ENCODE results near the gene THAP9. TPM values are rescaled to one million over a fixed set of nuclear protein-coding genes. Genes with fewer than 3 reads are reported as not detected.

THAP9 gene
- polyA plus RNA-seq, 1 donor from 2014 or later: 11.7 TPM

DNA sequence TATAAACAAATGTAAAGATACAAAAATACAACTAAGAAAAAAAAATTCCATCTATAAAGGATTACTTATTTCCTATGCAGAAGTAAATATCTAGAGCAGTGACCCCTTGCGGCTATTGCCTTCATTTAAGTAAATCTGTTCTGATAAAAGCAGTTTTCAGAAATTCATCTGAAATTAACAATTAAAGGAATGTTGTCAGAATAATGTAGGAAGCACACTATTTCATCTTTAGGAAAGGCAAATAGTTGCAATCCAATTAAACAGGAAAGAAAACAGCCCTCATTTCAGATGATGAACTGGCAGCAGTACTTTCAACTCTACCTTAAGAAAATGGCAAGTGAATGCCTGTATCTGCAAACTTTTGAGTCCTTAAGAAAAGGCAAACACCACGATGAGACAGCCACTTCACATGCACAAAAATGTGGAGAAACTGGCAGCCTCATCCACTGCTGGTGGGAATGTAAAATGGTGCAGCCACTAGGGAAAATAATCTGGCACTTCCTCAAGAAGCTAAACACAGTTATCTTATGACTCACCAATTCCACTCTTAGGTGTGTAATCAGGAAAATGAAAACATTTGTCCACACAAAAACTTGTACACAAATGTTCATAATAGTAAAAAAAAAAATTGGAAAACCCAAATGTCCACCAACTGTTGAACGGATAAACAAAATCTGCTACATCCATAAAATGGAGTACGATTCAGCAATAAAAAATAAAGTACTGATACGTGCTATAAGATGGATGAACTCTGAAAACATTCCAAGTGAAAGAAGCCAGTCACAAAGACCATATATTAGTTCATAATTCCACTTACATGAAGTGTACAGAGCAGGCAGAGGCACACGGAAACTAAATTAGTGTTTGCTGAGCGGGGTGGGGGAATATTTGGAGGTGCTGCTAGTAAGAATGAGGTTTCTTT, 2.0 kb upstream of the THAP9 start:
- Histone ChIP-seq H3K27me3 (ENCODE audit: insufficient read depth, low read depth, low read length) (no peaks in the 10 kb centered on the region), H4K20me1 (ENCODE audit: insufficient read depth) (no peaks in the 10 kb centered on the region), H3K9me2 (ENCODE audit: insufficient read depth, low read length) (no peaks in the 10 kb centered on the region), H3K9me3 (ENCODE audit: low read length) (no peaks in the 10 kb centered on the region), H3K79me2 (replicated peaks; ENCODE audit: insufficient read depth, low read length) (peaks cover 66% of the 10 kb centered on the region), H3K9ac (ENCODE audit: low read length) (peak overlapping the region; percentile 87), H3F3A (ENCODE audit: insufficient read depth, low read length, poor library complexity, severe bottlenecking) (no peaks in the 10 kb centered on the region), H3K36me3 (ENCODE audit: insufficient read depth, low read length) (peaks cover 3% of the 10 kb centered on the region), H3K4me3 (ENCODE audit: low read length) (peak overlapping the region; percentile 73), H2AFZ (ENCODE audit: low read depth, low read length) (no peak overlapping the region), H3K27ac (ENCODE audit: low read length) (no peak overlapping the region), H3K4me2 (ENCODE audit: low read length) (peak overlapping the region; percentile 84)
- TF ChIP-seq, protein P1, sequence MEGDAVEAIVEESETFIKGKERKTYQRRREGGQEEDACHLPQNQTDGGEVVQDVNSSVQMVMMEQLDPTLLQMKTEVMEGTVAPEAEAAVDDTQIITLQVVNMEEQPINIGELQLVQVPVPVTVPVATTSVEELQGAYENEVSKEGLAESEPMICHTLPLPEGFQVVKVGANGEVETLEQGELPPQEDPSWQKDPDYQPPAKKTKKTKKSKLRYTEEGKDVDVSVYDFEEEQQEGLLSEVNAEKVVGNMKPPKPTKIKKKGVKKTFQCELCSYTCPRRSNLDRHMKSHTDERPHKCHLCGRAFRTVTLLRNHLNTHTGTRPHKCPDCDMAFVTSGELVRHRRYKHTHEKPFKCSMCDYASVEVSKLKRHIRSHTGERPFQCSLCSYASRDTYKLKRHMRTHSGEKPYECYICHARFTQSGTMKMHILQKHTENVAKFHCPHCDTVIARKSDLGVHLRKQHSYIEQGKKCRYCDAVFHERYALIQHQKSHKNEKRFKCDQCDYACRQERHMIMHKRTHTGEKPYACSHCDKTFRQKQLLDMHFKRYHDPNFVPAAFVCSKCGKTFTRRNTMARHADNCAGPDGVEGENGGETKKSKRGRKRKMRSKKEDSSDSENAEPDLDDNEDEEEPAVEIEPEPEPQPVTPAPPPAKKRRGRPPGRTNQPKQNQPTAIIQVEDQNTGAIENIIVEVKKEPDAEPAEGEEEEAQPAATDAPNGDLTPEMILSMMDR (IDR thresholded peaks at IDR 0.05; ENCODE audit: poor library complexity, severe bottlenecking): peak; percentile 39
- TF ChIP-seq RAD21 (conservative IDR thresholded peaks at IDR 0.05) (no peak), SMC3 (conservative IDR thresholded peaks at IDR 0.05; ENCODE audit: poor library complexity) (no peak)
- TF ChIP-seq, protein P2, sequence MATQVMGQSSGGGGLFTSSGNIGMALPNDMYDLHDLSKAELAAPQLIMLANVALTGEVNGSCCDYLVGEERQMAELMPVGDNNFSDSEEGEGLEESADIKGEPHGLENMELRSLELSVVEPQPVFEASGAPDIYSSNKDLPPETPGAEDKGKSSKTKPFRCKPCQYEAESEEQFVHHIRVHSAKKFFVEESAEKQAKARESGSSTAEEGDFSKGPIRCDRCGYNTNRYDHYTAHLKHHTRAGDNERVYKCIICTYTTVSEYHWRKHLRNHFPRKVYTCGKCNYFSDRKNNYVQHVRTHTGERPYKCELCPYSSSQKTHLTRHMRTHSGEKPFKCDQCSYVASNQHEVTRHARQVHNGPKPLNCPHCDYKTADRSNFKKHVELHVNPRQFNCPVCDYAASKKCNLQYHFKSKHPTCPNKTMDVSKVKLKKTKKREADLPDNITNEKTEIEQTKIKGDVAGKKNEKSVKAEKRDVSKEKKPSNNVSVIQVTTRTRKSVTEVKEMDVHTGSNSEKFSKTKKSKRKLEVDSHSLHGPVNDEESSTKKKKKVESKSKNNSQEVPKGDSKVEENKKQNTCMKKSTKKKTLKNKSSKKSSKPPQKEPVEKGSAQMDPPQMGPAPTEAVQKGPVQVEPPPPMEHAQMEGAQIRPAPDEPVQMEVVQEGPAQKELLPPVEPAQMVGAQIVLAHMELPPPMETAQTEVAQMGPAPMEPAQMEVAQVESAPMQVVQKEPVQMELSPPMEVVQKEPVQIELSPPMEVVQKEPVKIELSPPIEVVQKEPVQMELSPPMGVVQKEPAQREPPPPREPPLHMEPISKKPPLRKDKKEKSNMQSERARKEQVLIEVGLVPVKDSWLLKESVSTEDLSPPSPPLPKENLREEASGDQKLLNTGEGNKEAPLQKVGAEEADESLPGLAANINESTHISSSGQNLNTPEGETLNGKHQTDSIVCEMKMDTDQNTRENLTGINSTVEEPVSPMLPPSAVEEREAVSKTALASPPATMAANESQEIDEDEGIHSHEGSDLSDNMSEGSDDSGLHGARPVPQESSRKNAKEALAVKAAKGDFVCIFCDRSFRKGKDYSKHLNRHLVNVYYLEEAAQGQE (IDR thresholded peaks at IDR 0.05; ENCODE audit: borderline replicate concordance): no peak

DNA sequence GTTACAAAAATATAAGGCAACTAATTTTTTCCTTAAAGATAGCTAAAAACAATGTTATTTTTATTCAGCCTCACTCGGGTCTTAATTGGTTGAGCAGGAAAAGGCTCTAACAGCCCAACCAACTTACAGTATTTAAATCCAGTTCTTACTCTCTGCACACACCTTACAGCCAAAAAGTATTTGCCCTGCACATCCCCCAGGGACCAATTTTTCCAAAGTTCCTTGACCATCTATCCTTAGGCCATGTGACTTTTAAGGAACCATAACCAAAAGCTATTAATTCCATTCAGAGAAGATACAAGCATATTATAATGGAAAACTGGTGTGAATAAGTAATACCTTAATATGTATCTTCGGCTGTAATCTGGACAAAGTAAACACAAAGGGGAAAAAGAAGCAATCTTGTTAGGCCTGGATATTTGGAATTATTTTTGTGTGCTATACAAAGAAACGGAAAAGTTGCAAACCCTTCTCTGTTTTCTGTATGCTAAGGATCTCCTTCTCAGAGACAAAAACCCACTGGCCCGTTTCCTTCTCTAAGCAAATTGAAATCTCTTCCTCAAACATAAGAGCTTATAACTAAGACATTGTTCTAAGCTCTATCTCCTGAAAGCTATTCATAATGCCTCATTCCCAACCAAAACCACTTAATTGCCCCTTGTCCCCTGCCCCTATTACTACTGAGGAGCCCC, 1.0 kb upstream of the THAP9 start:
- H3F3A ChIP-seq (ENCODE audit: insufficient read depth, low read length, poor library complexity, severe bottlenecking): no peaks in the 10 kb centered on the region
- no peaks in the 10 kb centered on the region for H4K20me1 ChIP-seq (ENCODE audit: insufficient read depth)
- peak overlapping the region; percentile 73 for H3K4me3 ChIP-seq (ENCODE audit: low read length)
- H3K9ac ChIP-seq (ENCODE audit: low read length): peak overlapping the region; percentile 87
- peaks cover 1% of the 10 kb centered on the region for H3K36me3 ChIP-seq (ENCODE audit: insufficient read depth, low read length)
- H3K79me2 ChIP-seq (replicated peaks; ENCODE audit: insufficient read depth, low read length): peaks cover 64% of the 10 kb centered on the region
- H2AFZ ChIP-seq (ENCODE audit: low read depth, low read length): peak overlapping the region; percentile 87
- H3K9me3 ChIP-seq (ENCODE audit: low read length): no peaks in the 10 kb centered on the region
- TF ChIP-seq TAF1 (IDR thresholded peaks at IDR 0.05; ENCODE audit: low read depth) (no peak), EP300 (conservative IDR thresholded peaks at IDR 0.05; ENCODE audit: poor library complexity, severe bottlenecking) (no peak), RAD21 (conservative IDR thresholded peaks at IDR 0.05) (no peak), EZH2 (IDR thresholded peaks at IDR 0.05; ENCODE audit: borderline replicate concordance, insufficient read depth, low read length, poor library complexity, severe bottlenecking) (no peak), MXI1 (conservative IDR thresholded peaks at IDR 0.05; ENCODE audit: poor library complexity, severe bottlenecking) (no peak), POLR2AphosphoS5 (IDR thresholded peaks at IDR 0.05) (no peak), SMC3 (conservative IDR thresholded peaks at IDR 0.05; ENCODE audit: poor library complexity) (no peak)
- TF ChIP-seq, protein P1 (IDR thresholded peaks at IDR 0.05; ENCODE audit: poor library complexity, severe bottlenecking): no peak
- TF ChIP-seq, protein P2 (IDR thresholded peaks at IDR 0.05; ENCODE audit: borderline replicate concordance): no peak
- no peaks in the 10 kb centered on the region for H3K27me3 ChIP-seq (ENCODE audit: insufficient read depth, low read depth, low read length)
- no peaks in the 10 kb centered on the region for H3K9me2 ChIP-seq (ENCODE audit: insufficient read depth, low read length)
- H3K4me2 ChIP-seq (ENCODE audit: low read length): peak overlapping the region; percentile 84
- peak overlapping the region; percentile 95 for H3K27ac ChIP-seq (ENCODE audit: low read length)
